ENCODE data around the gene DPP7. TPM values are rescaled to one million over a fixed set of nuclear protein-coding genes. Genes with fewer than 3 reads are reported as not detected.
"Not testable (repeated sequence)": the region's sequence is repeated elsewhere in the genome, so short reads cannot be mapped to it uniquely, and the experiment has no call there.

The DPP7 gene
- polyA plus RNA-seq, 3 donors = 24.0 to 29.6 (median 27.7) TPM

DNA sequence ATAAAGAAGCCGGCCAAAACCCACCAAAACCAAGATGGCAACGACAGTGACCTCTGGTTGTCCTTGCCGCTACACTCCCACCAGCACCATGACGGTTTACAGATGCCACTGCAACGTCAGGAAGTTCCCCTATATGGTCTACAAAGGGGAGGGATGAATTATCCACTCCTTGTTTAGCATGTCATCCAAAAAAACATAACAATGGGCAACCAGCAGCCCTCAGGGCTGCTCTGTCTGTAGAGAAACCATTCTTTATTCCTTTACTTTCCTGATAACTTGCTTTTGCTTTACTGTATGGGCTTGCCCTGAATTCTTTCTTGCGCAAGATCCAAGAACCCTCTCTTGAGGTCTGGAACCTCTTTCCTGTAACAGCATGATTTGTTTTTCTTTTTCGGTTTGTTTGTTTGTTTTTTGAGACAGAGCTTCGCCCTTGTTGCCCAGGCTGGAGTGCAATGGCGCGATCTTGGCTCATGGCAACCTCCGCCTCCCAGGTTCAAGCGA lies 39.2 kb downstream of the DPP7 start:
- no peak for DNase-seq

DNA sequence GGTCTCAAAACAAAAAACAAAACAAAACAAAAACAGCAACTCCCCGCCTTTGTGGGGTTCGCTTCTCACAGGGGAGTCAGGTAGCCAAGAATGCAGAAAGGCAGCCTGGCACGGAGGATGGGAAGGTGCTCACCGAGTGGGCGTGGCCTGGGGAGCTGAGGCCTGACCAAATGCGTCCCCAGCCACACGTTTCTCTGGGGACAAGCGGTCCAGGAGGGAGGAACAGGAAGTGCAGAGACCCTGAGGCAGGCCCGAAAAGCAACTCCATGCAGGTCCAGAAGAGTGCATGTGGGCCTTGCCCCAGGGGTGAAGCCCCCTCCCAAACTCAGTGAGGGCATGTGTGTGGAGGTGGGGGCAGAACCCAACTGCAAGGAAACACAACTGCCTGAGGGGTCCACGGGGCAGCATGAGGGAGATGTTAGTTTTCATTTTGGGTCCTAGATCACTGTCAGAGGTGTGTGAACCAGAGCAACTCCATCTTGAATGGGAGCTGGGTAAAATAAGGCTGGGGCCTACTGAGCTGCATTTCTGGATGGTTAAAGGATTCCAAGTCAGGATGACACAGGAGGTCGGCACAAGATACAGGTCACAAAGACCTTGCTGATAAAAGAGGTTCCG lies 39.8 kb downstream of the DPP7 start:
- no peak for DNase-seq

DNA sequence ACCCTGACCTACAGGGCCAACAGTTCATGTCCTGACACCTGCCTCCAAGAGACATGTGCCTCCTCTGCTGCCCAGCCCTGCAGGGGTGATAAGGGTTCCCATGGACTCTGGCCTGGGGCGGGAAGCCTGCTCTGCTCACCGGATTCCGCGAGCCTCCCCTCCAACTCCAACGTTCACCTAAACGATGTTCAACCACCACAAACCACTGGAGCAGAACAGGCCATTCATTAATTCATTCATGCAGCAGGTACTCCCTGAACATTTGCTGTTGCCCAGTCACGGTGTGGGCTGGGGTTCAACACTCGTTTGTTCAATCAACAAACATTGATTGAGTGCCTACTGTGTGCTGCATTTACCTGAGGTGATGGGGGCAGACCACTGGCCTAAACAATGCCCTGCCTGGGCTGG lies 40.5 kb downstream of the DPP7 start:
- DNase-seq = no peak

DNA sequence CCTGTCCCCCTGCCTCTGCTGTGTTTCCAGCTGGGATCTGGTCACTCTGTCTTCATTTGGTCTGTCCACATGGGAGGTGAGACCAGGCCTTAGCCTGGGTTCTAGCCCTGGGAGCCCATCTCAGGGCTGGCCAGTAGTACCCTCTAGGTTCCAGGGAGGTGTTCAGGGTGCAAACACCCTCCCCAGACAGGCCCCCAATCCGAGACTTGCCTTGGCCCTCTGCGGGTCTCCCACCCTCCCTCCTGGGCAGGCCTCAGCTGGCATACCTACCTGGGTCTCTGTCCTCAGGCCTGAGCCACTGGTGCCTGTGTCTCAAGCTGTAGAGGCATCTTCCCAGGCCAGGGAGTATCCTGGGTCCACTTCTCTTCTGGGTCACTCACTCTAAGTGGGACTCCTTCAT lies 43.3 kb downstream of the DPP7 start:
- no peak for DNase-seq

DNA sequence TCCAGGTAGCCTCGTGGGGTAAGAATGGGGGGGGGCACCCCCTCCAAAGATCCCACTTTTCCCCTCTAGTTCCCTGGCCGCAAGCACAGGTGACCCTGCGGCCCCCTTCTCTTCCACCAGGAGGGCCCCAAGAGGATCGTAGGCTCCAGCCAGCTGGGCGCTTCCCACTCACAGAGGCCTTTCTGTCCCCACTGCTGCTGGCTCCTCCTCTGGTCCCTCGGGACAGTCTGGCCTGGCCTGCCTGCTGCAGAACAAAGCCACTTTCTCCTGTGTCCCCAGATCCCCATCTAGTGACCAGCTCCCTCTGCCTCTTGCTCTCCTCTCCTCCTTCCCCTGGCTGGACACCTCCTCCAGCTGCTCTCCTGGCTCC lies 43.6 kb downstream of the DPP7 start:
- no peak for DNase-seq

DNA sequence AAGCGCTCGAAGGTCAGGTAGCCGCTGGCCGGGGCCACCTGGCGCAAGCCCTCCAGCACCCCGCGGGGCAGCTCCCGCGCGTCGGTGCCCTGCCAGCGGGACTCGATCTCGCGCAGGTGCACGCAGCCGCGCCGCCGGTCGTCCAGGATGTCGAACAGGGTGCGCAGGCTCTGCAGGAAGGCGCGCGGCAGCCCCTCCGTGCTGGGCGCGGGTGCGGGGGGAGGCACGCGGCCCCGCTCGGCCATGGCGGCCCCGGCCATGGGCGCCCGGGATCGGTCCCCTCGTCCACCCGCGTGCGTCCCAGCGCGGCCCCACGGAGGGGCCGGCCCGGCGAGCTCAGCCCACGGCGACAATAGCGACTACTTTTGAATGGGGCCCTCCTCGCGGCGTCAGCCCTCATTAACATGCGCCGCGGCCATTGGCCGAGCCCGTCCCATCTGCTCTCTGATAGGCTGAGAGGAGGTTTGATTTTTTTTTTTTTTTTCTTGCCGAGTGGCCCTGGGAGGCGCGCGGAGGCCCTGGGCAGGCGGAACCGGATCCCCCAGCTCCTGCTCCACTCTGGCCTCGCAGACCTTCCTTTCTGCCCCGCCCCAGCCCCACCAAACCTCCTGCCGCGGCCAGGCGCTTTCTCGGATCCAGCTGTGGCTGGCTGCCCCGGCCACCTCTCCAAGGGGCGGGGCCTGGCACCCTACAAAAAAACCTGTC lies 44.2 kb downstream of the DPP7 start, which contains the start of gene SAPCD2:
TSS of gene SAPCD2 (minus strand) at position 357 of the 705 bp plus-strand sequence. CDS start at position 260, 97 bp downstream.
- peak; percentile 87 for DNase-seq

DNA sequence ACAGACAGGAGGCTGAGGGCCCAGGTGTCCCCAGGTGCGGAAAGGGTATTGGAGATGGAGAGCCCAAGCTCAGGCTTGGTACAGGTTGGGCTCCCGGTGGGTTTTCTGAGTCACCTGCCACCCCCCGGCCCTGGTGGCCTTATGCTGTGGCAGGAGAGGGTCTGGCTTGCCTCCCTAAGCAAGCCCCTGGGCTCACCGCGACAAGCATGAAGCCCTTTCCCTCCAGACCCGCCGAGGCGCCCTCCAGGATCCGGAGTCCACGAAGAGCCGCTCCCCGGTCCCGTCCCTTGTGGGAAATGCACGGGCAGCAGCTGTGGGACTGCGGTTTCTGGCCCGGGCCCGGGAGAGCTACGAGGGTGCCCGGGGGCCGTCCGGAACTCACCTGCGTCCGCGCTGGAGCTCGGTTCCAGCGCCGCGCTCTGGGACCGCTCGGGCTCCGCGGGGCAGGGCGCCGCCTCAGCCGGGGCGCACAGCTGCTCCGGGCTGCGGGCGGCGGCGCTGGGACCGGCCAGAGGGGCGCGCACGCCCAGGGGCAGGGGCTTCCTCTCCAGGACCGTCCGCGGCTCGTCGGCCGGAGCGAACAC lies 44.9 kb downstream of the DPP7 start:
- DNase-seq = no peak

DNA sequence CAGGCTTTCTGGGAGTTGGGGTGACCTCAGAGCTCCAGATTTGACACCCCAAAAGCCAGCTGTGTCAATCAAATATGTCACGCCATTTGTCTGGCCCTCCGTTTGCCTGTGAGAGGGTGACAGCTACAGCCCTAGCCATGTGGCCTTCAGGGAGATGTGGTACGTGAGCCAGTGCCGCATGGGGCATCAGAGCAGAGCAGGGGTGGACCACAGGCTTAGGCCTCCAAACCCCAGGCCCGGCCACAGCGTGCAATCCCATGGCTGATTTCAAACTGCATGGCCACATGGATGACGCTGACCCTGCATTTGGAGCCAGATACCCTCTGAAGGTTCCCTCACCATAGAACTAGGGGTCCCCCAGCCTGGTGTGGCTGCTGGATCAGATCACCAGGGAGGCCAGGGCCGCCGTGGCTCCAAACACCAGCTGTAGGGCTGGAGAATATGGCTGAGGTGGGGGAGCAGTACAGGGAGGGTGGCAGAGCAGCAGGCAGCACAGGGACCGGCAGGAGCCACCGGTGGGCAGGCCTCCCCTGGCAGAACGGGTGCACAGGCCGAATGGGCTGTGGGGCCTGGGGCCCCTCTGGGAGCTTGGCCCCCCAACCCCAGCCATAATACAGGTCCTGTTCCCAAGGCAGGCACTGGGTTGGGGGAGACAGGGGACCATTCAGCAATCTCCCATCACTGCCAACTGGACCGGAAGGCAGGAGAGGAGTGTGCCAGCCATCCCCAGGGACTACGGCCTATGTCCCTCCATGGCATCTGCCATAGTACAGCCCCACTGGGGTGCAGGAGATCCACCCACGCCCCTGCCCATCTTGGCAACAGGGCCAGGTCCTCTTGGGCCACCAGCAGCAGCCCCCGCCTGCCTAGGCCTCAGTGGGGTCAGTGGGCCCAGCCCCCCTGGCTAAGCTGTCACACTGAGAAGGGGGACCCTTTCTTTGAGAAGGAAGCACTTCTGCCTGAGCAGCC lies 45.7 kb downstream of the DPP7 start:
- DNase-seq = no peak

DNA sequence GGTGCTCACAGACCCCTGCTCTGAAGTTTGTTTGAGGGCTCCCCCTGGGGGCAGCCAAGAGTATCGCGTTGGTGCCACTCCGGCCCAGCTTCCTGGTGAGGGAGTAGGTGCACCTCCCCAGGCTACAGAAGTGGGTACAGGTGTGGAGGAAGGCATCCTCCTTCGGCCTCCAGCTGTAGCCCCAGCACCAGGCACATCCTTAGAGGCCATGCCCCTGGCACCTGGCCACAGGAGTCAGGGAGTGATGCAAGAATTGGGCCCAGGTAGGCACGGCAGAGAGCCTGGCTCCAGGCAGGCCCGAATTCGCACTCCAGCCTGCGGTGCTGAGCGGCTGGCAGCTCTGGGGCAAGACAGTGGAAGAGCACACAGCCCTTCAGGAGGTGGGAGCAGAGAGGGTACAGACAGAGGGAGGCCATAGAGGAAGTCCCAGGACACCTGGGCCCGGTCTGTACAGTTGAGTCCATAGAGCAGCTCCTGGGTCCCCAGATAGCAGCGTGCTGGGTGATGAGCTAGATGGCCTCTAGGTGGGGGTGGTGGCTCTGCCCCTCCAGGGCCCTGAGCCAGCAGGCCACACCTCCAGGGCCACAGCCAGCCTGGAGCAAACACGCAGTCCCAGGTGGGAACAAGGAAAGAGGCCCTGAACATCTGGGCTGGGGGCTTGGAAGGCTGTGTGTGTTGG lies 46.5 kb downstream of the DPP7 start:
- DNase-seq = no peak

DNA sequence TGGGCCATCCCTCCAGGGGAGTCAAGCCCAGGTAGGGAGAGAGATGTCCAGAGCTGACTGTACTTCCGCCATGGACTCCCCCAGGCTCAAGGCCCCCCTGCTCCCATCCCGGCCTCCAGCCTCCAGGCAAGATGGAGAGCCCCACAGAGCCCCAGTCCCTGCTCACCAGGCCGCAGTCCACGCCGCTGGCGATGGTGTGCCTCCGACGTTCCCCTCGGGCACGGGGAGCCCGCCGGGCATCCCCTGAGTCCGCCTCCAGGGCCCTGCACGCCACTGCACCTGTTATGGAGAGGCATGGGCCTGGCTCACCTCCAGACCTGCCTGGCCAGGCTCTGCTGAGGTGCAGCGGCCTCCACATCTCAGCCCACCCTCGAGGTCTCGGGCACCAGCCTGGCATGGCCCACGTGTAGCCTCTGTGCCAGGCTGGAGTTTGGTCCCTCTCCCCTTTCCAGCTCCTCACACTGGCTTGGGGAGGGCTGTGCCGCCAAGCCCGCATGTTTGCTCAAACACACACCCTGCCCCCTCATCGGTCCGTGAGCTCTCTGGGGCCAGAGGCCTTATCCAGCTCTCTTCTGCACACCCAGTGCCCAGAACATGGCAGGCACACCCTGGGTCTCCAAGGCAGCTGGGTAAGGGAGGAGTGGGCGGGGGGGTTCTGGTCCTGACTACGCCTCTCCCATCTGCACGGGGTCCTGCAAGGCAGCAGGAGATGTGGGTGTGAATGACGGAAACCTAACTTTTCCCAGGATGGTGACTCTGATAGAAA lies 48.3 kb downstream of the DPP7 start:
- no peak for DNase-seq

DNA sequence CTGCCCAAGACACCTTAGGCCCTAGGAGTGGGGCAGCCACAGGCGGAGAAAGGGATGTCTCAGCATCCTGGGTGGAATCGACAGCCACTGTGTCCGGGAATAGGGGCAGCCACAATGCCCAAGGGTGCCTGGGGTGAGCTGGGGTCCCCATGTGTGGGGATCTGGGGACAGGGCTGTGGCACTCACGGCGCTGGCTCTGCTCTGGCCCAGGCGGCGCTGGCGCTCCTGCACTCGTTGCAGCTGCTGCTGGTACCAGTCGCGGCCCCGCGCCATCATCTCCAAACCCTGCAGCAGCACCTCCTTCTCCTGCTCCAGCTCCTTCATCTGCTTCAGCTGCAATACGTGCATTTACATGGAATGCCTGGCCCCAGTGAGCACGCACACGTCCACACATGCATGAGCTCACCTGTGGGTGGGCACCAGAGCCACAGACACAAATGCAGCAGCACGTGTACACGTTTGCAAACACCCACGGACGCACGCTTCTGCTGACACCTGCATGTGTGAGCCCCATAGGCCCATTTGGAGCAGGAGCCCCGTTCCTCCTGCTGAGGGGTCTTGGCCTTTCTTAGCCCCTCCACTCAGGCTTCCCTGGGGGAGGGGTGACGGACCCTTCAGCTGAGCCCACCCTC lies 49.1 kb downstream of the DPP7 start:
- no peak for DNase-seq

DNA sequence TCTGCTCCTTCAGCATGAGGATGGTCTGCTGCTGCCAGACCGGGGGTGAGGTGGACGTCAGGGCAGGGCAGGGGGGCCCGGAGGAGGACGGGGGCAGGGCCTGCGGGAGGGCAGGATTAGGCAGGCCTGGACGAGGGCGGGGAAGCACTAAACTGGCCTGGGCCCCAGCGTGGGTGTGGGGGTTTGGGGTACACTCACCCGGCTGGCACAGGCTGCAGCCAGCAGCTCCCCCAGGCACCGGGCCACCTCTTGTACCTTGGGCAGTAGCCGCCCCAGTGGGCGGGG lies 49.7 kb downstream of the DPP7 start:
- no peak for DNase-seq

DNA sequence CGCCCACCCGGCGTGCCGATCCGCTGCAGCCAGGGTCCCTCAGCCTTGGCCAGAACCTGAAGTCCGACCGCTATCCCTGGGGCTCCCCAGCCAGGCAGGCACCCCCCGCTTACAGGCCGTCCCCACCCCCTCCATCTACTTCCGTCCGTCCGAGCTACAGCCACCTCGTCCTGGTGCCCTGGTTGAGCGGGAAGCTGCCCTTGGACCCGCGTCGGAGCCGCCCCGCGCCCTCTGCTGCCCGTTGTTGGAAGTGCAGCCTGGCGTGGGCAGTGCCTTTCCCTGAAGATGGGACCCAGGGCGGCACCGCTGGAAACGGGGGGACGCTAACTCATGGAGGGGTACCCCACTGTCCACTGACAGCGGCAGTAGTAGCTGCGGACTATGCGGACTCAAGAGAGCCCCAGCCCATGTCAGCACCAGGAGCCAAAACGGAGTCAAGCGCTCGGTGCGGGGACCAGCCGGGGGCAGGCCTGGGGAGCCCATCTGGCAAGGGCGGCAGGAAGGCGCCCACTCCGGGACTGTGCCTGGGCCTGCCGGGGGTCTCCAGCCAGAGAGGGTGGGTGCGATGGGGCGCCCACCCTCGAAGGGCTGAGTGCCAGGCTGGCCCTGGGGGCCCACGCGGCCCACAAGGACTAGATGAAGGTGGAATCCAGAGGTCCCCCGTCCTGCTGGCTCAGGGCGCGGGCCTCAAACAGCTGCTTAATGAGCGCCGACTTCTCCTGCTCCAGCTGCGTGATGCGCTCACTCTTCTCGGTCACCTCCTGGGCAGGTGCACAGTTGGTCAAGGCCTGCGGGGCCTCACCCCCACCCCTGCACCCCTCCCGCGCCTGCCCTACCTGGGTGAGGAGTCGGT lies 50.3 kb downstream of the DPP7 start:
- no peak for DNase-seq

DNA sequence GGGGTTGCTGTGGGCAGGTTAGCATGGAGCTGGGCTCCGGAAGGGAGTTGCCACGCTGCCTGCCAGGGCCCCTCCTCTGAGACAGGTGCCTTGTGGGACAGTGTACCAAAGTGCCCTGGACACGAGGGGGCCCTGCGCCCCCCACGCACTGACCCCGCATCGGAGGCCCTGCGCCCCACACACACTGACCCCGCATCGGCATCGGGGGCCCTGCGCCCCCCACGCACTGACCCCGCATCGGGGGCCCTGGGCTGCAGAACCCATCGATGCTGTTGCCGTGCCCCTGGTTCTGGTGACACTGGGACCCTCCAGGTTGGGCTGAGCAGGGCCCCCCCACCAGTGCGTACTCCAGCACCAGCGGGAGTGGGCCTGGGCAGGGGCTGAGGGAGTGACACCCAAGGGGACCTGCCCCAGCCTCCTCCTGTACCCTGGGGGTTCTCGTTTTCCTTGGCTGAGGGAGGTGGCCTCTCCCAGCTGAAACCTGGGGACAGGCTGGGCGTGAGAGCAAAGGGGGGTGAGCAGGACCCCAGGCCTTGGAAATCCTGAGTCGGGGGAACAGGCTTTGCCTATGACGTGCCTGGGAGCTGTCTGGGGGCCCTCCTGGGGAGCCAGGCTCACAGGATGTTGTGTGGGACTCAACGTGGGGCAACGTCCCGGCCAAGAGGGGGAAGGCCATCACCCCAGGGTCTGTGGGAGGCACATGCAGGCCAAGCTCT lies 51.1 kb downstream of the DPP7 start:
- DNase-seq = no peak

DNA sequence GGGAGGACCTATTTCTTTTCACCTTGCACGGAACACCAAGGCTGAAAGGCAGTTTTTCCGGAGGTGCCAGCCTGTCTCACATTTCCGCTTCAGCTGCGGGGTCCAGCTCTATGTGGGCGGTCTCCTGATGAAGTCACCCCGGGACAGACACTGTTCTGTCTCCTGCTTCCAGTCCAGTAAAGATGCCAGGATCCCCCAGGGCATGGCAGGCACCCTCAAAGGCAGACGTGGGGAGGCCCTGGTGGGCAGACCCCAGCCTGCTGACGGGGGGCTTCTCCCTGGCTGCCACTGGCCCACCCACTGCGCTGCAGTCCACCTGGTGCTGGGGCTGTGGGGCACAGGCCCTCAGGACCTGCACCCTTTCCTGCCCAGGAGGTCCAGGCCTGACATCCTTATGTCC lies 51.7 kb downstream of the DPP7 start:
- not testable (repeated sequence) for DNase-seq

DNA sequence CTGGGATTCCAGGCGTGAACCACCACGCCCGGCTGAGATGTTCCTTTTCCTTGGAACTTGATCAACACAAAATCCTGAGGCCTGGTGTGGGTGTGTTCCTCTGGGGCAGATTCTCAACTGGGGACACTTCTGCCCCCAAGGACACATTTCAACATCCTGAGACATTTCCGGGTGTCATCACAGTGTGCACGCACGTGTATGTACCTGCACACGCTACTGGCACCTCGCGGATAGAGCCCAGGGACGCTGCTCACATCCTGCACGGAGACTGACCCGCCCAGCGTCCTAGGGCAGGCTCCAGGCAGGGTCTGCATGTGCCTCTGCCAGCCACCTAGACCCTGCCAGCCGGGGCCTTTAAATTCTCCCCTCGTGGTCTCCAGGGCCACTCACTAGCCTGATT lies 52.1 kb downstream of the DPP7 start:
- no peak for DNase-seq
